Measurements from ENCODE around the gene SCARB1. TPM values are rescaled to one million over a fixed set of nuclear protein-coding genes. Genes with fewer than 3 reads are reported as not detected.

SCARB1 gene
- total RNA-seq, 1 donor from 2014 or later: 25.8 TPM

GRCh38 chr12:124753993-124754392, 109.7 kb downstream of the SCARB1 start:
- Mint-ChIP-seq H3K9me3 (peaks cover 25% of the 10 kb centered on the region), H3K36me3 (ENCODE audit: low read depth) (peaks cover 3% of the 10 kb centered on the region), H3K4me3 (ENCODE audit: low read depth) (no peak overlapping the region), H3K27me3 (ENCODE audit: low read depth) (peaks cover 32% of the 10 kb centered on the region), H3K27ac (no peak overlapping the region), H3K4me1 (ENCODE audit: low read depth) (peaks cover 6% of the 10 kb centered on the region)
- DNase-seq (ENCODE audit: low spot score): no peak
- intact Hi-C loops (cut with micrococcal nuclease): no loop called here

GRCh38 chr12:124753228-124753591, 110.5 kb downstream of the SCARB1 start:
- DNase-seq (ENCODE audit: low spot score): no peak
- H3K27me3 Mint-ChIP-seq (ENCODE audit: low read depth): peaks cover 37% of the 10 kb centered on the region
- intact Hi-C loops (cut with micrococcal nuclease): no loop called here
- H3K9me3 Mint-ChIP-seq: peaks cover 25% of the 10 kb centered on the region
- no peak overlapping the region for H3K27ac Mint-ChIP-seq
- H3K36me3 Mint-ChIP-seq (ENCODE audit: low read depth): peaks cover 3% of the 10 kb centered on the region
- peaks cover 6% of the 10 kb centered on the region for H3K4me1 Mint-ChIP-seq (ENCODE audit: low read depth)
- H3K4me3 Mint-ChIP-seq (ENCODE audit: low read depth): no peak overlapping the region

- Mint-ChIP-seq H3K36me3 (ENCODE audit: low read depth) (peaks cover 3% of the 10 kb centered on the region), H3K27me3 (ENCODE audit: low read depth) (peaks cover 35% of the 10 kb centered on the region), H3K9me3 (peaks cover 23% of the 10 kb centered on the region), H3K4me3 (ENCODE audit: low read depth) (no peak overlapping the region), H3K27ac (no peak overlapping the region), H3K4me1 (ENCODE audit: low read depth) (peaks cover 6% of the 10 kb centered on the region)
- intact Hi-C loops (cut with micrococcal nuclease): no loop called here
- DNase-seq (ENCODE audit: low spot score): no peak
Observed at GRCh38 chr12:124752437-124753227, 111.0 kb downstream of the SCARB1 start.

- no peak for DNase-seq (ENCODE audit: low spot score)
- Mint-ChIP-seq H3K9me3 (peaks cover 14% of the 10 kb centered on the region), H3K27me3 (ENCODE audit: low read depth) (peaks cover 34% of the 10 kb centered on the region), H3K4me3 (ENCODE audit: low read depth) (no peak overlapping the region), H3K27ac (no peak overlapping the region), H3K4me1 (ENCODE audit: low read depth) (peaks cover 6% of the 10 kb centered on the region), H3K36me3 (ENCODE audit: low read depth) (peaks cover 3% of the 10 kb centered on the region)
- intact Hi-C loops (cut with micrococcal nuclease): no loop called here
Observed at GRCh38 chr12:124751654-124752355, 111.9 kb downstream of the SCARB1 start.

GRCh38 chr12:124750787-124751471, 112.7 kb downstream of the SCARB1 start:
- peaks cover 29% of the 10 kb centered on the region for H3K27me3 Mint-ChIP-seq (ENCODE audit: low read depth)
- H3K9me3 Mint-ChIP-seq: peaks cover 8% of the 10 kb centered on the region
- H3K4me3 Mint-ChIP-seq (ENCODE audit: low read depth): no peak overlapping the region
- no peaks in the 10 kb centered on the region for H3K36me3 Mint-ChIP-seq (ENCODE audit: low read depth)
- H3K4me1 Mint-ChIP-seq (ENCODE audit: low read depth): peaks cover 10% of the 10 kb centered on the region
- DNase-seq (ENCODE audit: low spot score): no peak
- intact Hi-C loops (cut with micrococcal nuclease): no loop called here
- no peak overlapping the region for H3K27ac Mint-ChIP-seq

- peaks cover 8% of the 10 kb centered on the region for H3K9me3 Mint-ChIP-seq
- no peaks in the 10 kb centered on the region for H3K36me3 Mint-ChIP-seq (ENCODE audit: low read depth)
- peaks cover 10% of the 10 kb centered on the region for H3K4me1 Mint-ChIP-seq (ENCODE audit: low read depth)
- intact Hi-C loops (cut with micrococcal nuclease): no loop called here
- no peak overlapping the region for H3K4me3 Mint-ChIP-seq (ENCODE audit: low read depth)
- DNase-seq (ENCODE audit: low spot score): no peak
- peaks cover 30% of the 10 kb centered on the region for H3K27me3 Mint-ChIP-seq (ENCODE audit: low read depth)
- H3K27ac Mint-ChIP-seq: no peak overlapping the region
Observed at GRCh38 chr12:124750149-124750656, 113.5 kb downstream of the SCARB1 start.

- Mint-ChIP-seq H3K36me3 (ENCODE audit: low read depth) (no peaks in the 10 kb centered on the region), H3K4me1 (ENCODE audit: low read depth) (peaks cover 8% of the 10 kb centered on the region), H3K4me3 (ENCODE audit: low read depth) (no peak overlapping the region), H3K27ac (no peak overlapping the region), H3K27me3 (ENCODE audit: low read depth) (peaks cover 29% of the 10 kb centered on the region), H3K9me3 (peaks cover 8% of the 10 kb centered on the region)
- intact Hi-C loops (cut with micrococcal nuclease): no loop called here
- DNase-seq (ENCODE audit: low spot score): no peak
Observed at GRCh38 chr12:124749725-124750124, 113.9 kb downstream of the SCARB1 start.

- no peaks in the 10 kb centered on the region for H3K36me3 Mint-ChIP-seq (ENCODE audit: low read depth)
- peaks cover 27% of the 10 kb centered on the region for H3K27me3 Mint-ChIP-seq (ENCODE audit: low read depth)
- peaks cover under 1% of the 10 kb centered on the region for H3K9me3 Mint-ChIP-seq
- no peak overlapping the region for H3K27ac Mint-ChIP-seq
- intact Hi-C loops (cut with micrococcal nuclease): no loop called here
- peaks cover 8% of the 10 kb centered on the region for H3K4me1 Mint-ChIP-seq (ENCODE audit: low read depth)
- no peak for DNase-seq (ENCODE audit: low spot score)
- no peak overlapping the region for H3K4me3 Mint-ChIP-seq (ENCODE audit: low read depth)
Observed at GRCh38 chr12:124747426-124748161, 116.1 kb downstream of the SCARB1 start.

GRCh38 chr12:124746649-124747425, 116.8 kb downstream of the SCARB1 start:
- intact Hi-C loops (cut with micrococcal nuclease): no loop called here
- DNase-seq (ENCODE audit: low spot score): no peak
- Mint-ChIP-seq H3K27me3 (ENCODE audit: low read depth) (peaks cover 26% of the 10 kb centered on the region), H3K4me3 (ENCODE audit: low read depth) (no peak overlapping the region), H3K27ac (no peak overlapping the region), H3K4me1 (ENCODE audit: low read depth) (peaks cover 8% of the 10 kb centered on the region), H3K9me3 (no peaks in the 10 kb centered on the region), H3K36me3 (ENCODE audit: low read depth) (no peaks in the 10 kb centered on the region)

GRCh38 chr12:124745891-124746570, 117.6 kb downstream of the SCARB1 start:
- Mint-ChIP-seq H3K4me3 (ENCODE audit: low read depth) (no peak overlapping the region), H3K27me3 (ENCODE audit: low read depth) (peaks cover 22% of the 10 kb centered on the region), H3K9me3 (no peaks in the 10 kb centered on the region), H3K36me3 (ENCODE audit: low read depth) (no peaks in the 10 kb centered on the region), H3K27ac (no peak overlapping the region), H3K4me1 (ENCODE audit: low read depth) (peaks cover 12% of the 10 kb centered on the region)
- no peak for DNase-seq (ENCODE audit: low spot score)
- intact Hi-C loops (cut with micrococcal nuclease): no loop called here

- peaks cover 15% of the 10 kb centered on the region for H3K4me1 Mint-ChIP-seq (ENCODE audit: low read depth)
- no peak overlapping the region for H3K27ac Mint-ChIP-seq
- H3K4me3 Mint-ChIP-seq (ENCODE audit: low read depth): no peak overlapping the region
- H3K9me3 Mint-ChIP-seq: peaks cover under 1% of the 10 kb centered on the region
- H3K27me3 Mint-ChIP-seq (ENCODE audit: low read depth): peaks cover 17% of the 10 kb centered on the region
- intact Hi-C loops (cut with micrococcal nuclease): no loop called here
- DNase-seq (ENCODE audit: low spot score): no peak
- no peaks in the 10 kb centered on the region for H3K36me3 Mint-ChIP-seq (ENCODE audit: low read depth)
Observed at GRCh38 chr12:124745465-124745890, 118.2 kb downstream of the SCARB1 start.
